HepG2 (cell line): ENCODE results near the gene MAPK11. TPM values are rescaled to one million over a fixed set of nuclear protein-coding genes. Genes with fewer than 3 reads are reported as not detected.

Source experiments
- ATAC-seq: fragments of 200-7000 bp; cut with Tn5 transposase; 3 replicates; pipeline ENCODE4 v1.9.1; 2020; ENCODE audit warnings: mild to moderate bottlenecking, moderate library complexity
- BruUV-seq: library from RNA; stranded (reverse); fragments of 400-500 nt; replicated peaks from 2 replicates; lab custom pipeline; 2021; lab: Mats Ljungman, UMichigan
- CTCF ChIA-PET: fragments of 300-600 bp; formaldehyde crosslinking; extraction: SDS; loops from one replicate; lab custom pipeline; 2021; ENCODE audit warnings: low total read pairs, inconsistent platforms, low intra/inter-chr PET ratio; lab: Yijun Ruan, JAX
- POLR2A ChIA-PET: fragments of 350-600 bp; sonication (Branson Sonifier 250); formaldehyde crosslinking; loops from one replicate; lab custom pipeline; 2020; ENCODE audit warnings: antibody characterized with exemption, inconsistent platforms; lab: Yijun Ruan, JAX
- DNase-seq: peaks from one replicate; pipeline ENCODE4 v3.0.0-alpha.2; 2015; ENCODE audit warnings: low spot score
- FAIRE-seq: peaks from 3 replicates; lab custom pipeline; 2011; peaks lifted over from hg19 to GRCh38; lab: Jason Lieb, UNC
- H2AFZ ChIP-seq: one replicate; pipeline ENCODE4 v1.6.1; 2011; ENCODE audit warnings: low read length, inconsistent platforms
- H3K27ac ChIP-seq: fragments of 300-600 bp; 3 replicates; pipeline ENCODE4 v1.8.0; 2011; ENCODE audit warnings: mixed run types, mild to moderate bottlenecking, mixed read lengths, low read length, inconsistent platforms; ENCODE audit not compliant: insufficient read depth; ENCODE audit errors: extremely low read length
- H3K27me3 ChIP-seq, 2 experiments: fragments of 200-600 bp in 1 of 2; 2 replicates in 1 of 2; 3 replicates in 1 of 2; pipeline versions ENCODE4 v1.6.0 to v1.8.0; 2011; ENCODE audit warnings: low read length in 2 of 2, mild to moderate bottlenecking in 2 of 2, moderate library complexity in 2 of 2, inconsistent platforms in 1 of 2; ENCODE audit not compliant: insufficient read depth in 2 of 2, control insufficient read depth in 1 of 2
- H3K36me3 ChIP-seq, 2 experiments: fragments of 200-600 bp in 1 of 2; replicated peaks in 1 of 2; 2 replicates in 1 of 2; 3 replicates in 1 of 2; pipeline versions ENCODE4 v1.5.1 to v1.8.0; 2011; ENCODE audit warnings: low read length in 2 of 2, inconsistent platforms in 1 of 2; ENCODE audit not compliant: insufficient read depth in 2 of 2, control insufficient read depth in 1 of 2
- H3K4me1 ChIP-seq: 2 replicates; pipeline ENCODE4 v1.5.1; 2012; ENCODE audit warnings: low read length, inconsistent platforms; ENCODE audit not compliant: insufficient read depth
- H3K4me2 ChIP-seq: 2 replicates; pipeline ENCODE4 v1.6.0; 2011; ENCODE audit warnings: low read depth, low read length, inconsistent platforms
- H3K4me3 ChIP-seq, 3 experiments: fragments of 200-600 bp in 1 of 3; sonication (generic), shearing (Covaris generic) in 1 of 3; replicated peaks in 1 of 3; 2 replicates each; pipeline ENCODE4 v1.5.1; 2011 to 2016; ENCODE audit warnings: low read length in 3 of 3, inconsistent platforms in 2 of 3, low read depth in 2 of 3, mild to moderate bottlenecking in 2 of 3, control low read depth in 1 of 3, mixed read lengths in 1 of 3; ENCODE audit not compliant: insufficient read depth in 1 of 3
- H3K79me2 ChIP-seq: one replicate; pipeline ENCODE4 v1.6.1; 2011; ENCODE audit warnings: low read length, inconsistent platforms; ENCODE audit not compliant: insufficient read depth
- H3K9ac ChIP-seq: 2 replicates; pipeline ENCODE4 v1.6.0; 2011; ENCODE audit warnings: mild to moderate bottlenecking, low read depth, low read length, inconsistent platforms; ENCODE audit not compliant: insufficient read depth
- H3K9me3 ChIP-seq: 2 replicates; pipeline ENCODE4 v1.5.1; 2012; ENCODE audit warnings: mild to moderate bottlenecking, low read length
- H4K20me1 ChIP-seq: 2 replicates; pipeline ENCODE4 v1.6.0; 2011; ENCODE audit warnings: inconsistent platforms, mild to moderate bottlenecking, low read length, moderate library complexity; ENCODE audit not compliant: insufficient read depth
- AGO2 ChIP-seq: fragments of 200-400 bp; formaldehyde crosslinking; optimal IDR thresholded peaks from 2 replicates; pipeline ENCODE3; 2017; ENCODE audit warnings: mild to moderate bottlenecking, low read depth, low read length, moderate library complexity
- ARID2 ChIP-seq: sonication (generic); formaldehyde crosslinking; IDR thresholded peaks from 2 replicates; pipeline ENCODE4 v1.8.1; 2022; ENCODE audit warnings: mild to moderate bottlenecking, missing genetic modification reagents, borderline replicate concordance
- ARID3A ChIP-seq: IDR thresholded peaks from 2 replicates; pipeline ENCODE4 v1.6.1; 2012; ENCODE audit warnings: low read depth, low read length, improper control_type of control experiment
- CREB1 ChIP-seq, 2 experiments: fragments of 450-650 bp in 1 of 2; IDR thresholded peaks; 2 replicates each; pipeline ENCODE4 v1.6.1; 2016 to 2017; ENCODE audit warnings: control low read depth in 1 of 2, mild to moderate bottlenecking in 1 of 2, missing compliant biosample characterization in 1 of 2, missing genetic modification characterization in 1 of 2
- EHMT2 ChIP-seq: fragments of 200-600 bp; sonication (generic); IDR thresholded peaks from 2 replicates; pipeline ENCODE4 v1.7.0; 2017; ENCODE audit warnings: antibody characterized with exemption, low read depth, low read length, borderline replicate concordance
- GATA4 ChIP-seq: sonication (generic); IDR thresholded peaks from 2 replicates; pipeline ENCODE4 v1.6.1; 2016; ENCODE audit warnings: antibody characterized with exemption, low read depth, borderline replicate concordance
- HDAC6 ChIP-seq: fragments of 200-600 bp; sonication (generic); IDR thresholded peaks from 2 replicates; pipeline ENCODE4 v1.7.0; 2017; ENCODE audit warnings: mild to moderate bottlenecking, antibody characterized with exemption, low read length, low read depth
- MAFK ChIP-seq, 2 experiments: IDR thresholded peaks in 1 of 2; conservative IDR thresholded peaks in 1 of 2; 2 replicates each; pipeline ENCODE4 v1.6.1; 2011; ENCODE audit warnings: improper control_type of control experiment in 2 of 2, low read length in 2 of 2
- MIXL1 ChIP-seq: IDR thresholded peaks from 2 replicates; pipeline ENCODE4 v1.6.1; 2016
- SP2 ChIP-seq: sonication (generic); formaldehyde crosslinking; IDR thresholded peaks from 2 replicates; pipeline ENCODE4 v1.5.1; 2020; ENCODE audit warnings: mild to moderate bottlenecking, missing genetic modification reagents
- TBX2 ChIP-seq: sonication (generic); formaldehyde crosslinking; IDR thresholded peaks from 2 replicates; pipeline ENCODE4 v1.5.0; 2020; ENCODE audit warnings: missing genetic modification reagents, mild to moderate bottlenecking, borderline replicate concordance
- TRIM24 ChIP-seq: sonication (generic); formaldehyde crosslinking; IDR thresholded peaks from 2 replicates; pipeline ENCODE4 v1.8.0; 2022; ENCODE audit warnings: mild to moderate bottlenecking, missing genetic modification reagents
- ZMAT3 ChIP-seq: sonication (generic); formaldehyde crosslinking; conservative IDR thresholded peaks from 2 replicates; pipeline ENCODE4 v1.7.0; 2021; ENCODE audit warnings: missing genetic modification reagents
- ZNF10 ChIP-seq: sonication (generic); formaldehyde crosslinking; IDR thresholded peaks from 2 replicates; pipeline ENCODE4 v1.4.0; 2020; ENCODE audit warnings: mild to moderate bottlenecking, low read depth, missing genetic modification reagents, borderline replicate concordance
- ZNF180 ChIP-seq: sonication (generic); formaldehyde crosslinking; IDR thresholded peaks from 2 replicates; pipeline ENCODE4 v1.4.0; 2020; ENCODE audit warnings: low read depth, missing genetic modification reagents, borderline replicate concordance
- ZNF878 ChIP-seq: sonication (generic); formaldehyde crosslinking; IDR thresholded peaks from 2 replicates; pipeline ENCODE4 v1.8.1; 2023; ENCODE audit warnings: mild to moderate bottlenecking, missing genetic modification reagents, moderate library complexity
- WGBS: methylation state at CpG from one replicate; pipeline ENCODE4 v1.1.6; 2017; ENCODE audit warnings: low lambda C conversion rate; 5-methylcytosine and 5-hydroxymethylcytosine counted together
- in situ Hi-C: cut with HindIII; loops from 2 replicates; pipeline ENCODE4 v1.10.0; 2017; ENCODE audit warnings: low pct_unique_long_range_greater_than_20kb; ENCODE audit not compliant: extremely low pct_ligation_motif_present
- intact Hi-C: fragments of 100-400 bp; cut with micrococcal nuclease; formaldehyde crosslinking; loops from one replicate; pipeline ENCODE4 v1.10.0; 2022; ENCODE audit not compliant: unreplicated experiment
- polyA plus RNA-seq, 8 experiments: library from polyadenylated mRNA; depleted of rRNA in 3 of 8; stranded (reverse) in 7 of 8; unstranded in 1 of 8; fragments of >200 nt; fragmentation: Illumina TruSeq in 4 of 8; extraction: Trizol in 4 of 8; gene quantifications; 2 replicates each; pipeline versions ENCODE4 v1.2.1 to v1.2.3, GENCODE V29; 2011 to 2016; ENCODE audit warnings: low read depth in 4 of 8, missing spikeins in 1 of 8, mixed read lengths in 1 of 8; ENCODE audit not compliant: insufficient read depth in 1 of 8
- total RNA-seq, 5 experiments: library from RNA; depleted of rRNA; stranded (reverse); fragments of >200 nt; fragmentation: Illumina TruSeq; extraction: Trizol; gene quantifications; 2 replicates each; pipeline ENCODE4 v1.2.3, GENCODE V29; 2016; ENCODE audit warnings: low read depth in 1 of 5
- TF ChIP-seq, protein P1 (sequence below): sonication (generic); formaldehyde crosslinking; IDR thresholded peaks from 2 replicates; pipeline ENCODE4 v1.8.0; 2023; ENCODE audit warnings: mild to moderate bottlenecking, missing genetic modification reagents
- TF ChIP-seq, protein P2 (sequence below): sonication (generic); formaldehyde crosslinking; IDR thresholded peaks from 2 replicates; pipeline ENCODE4 v1.5.1; 2020; ENCODE audit warnings: mild to moderate bottlenecking, missing genetic modification reagents

MAPK11 gene
- total and polyA plus RNA-seq, 2 of the 13 experiments (the other 11 are each of a cell fraction or from before 2014, with no cell fraction given): 0.15 to 0.17 TPM

GRCh38 chr22:50305923-50306566 is 35.9 kb upstream of the MAPK11 start:
- no peak for DNase-seq
- Histone ChIP-seq H3K27me3 (no peaks in the 10 kb centered on the region), H3K9ac (peak overlapping the region; percentile 90), H3K79me2 (peaks cover 56% of the 10 kb centered on the region), H4K20me1 (no peaks in the 10 kb centered on the region; the same call in 1 of the 2 replicates), H3K4me3 (peak overlapping the region; percentile 90 to 95 (median 95)), H3K36me3 (peaks cover 0 to 2% of the 10 kb centered on the region in 2 experiments; a peak in 1 of 5 replicates), H2AFZ (no peak overlapping the region), H3K9me3 (no peaks in the 10 kb centered on the region), H3K4me1 (peaks cover 82% of the 10 kb centered on the region), H3K27ac (peak overlapping the region; percentile 67), H3K4me2 (peak overlapping the region; percentile 90)
- FAIRE-seq: peak; percentile 26
- no peak for ATAC-seq
- WGBS: 0% methylated on average over 6 of the region's 21 CpGs
- ChIA-PET CTCF (interaction anchor here (1.4 kb wide), 1 partner anchor 30 kb away, joined by 4 read pairs; no protein-coding TSS in a partner anchor), POLR2A (interaction anchor here (0.9 to 6.7 kb wide), 8 partner anchors 9 to 167 kb away, joined by 3 to 126 read pairs (median 7); partner anchors contain the start of gene MAPK12)
- intact Hi-C loops (no loop called here), in situ Hi-C loops (no loop called here)
- BruUV-seq: TSS peak; percentile 74
- no peak for TF ChIP-seq EHMT2
- TF ChIP-seq ZMAT3 (CRISPR knock-in tag): no peak
- no peak for TF ChIP-seq CREB1 (IDR thresholded peaks at IDR 0.05)
- no peak for TF ChIP-seq CREB1 (CRISPR knock-in tag; IDR thresholded peaks at IDR 0.05)
- no peak for TF ChIP-seq ARID3A
- TF ChIP-seq, protein P1, sequence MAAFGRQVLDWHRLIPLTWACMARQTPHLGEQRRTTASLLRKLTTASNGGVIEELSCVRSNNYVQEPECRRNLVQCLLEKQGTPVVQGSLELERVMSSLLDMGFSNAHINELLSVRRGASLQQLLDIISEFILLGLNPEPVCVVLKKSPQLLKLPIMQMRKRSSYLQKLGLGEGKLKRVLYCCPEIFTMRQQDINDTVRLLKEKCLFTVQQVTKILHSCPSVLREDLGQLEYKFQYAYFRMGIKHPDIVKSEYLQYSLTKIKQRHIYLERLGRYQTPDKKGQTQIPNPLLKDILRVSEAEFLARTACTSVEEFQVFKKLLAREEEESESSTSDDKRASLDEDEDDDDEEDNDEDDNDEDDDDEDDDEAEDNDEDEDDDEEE (CRISPR knock-in tag): no peak
- no peak for TF ChIP-seq TRIM24
- no peak for TF ChIP-seq MIXL1 (CRISPR knock-in tag)
- no peak for TF ChIP-seq ZNF878 (CRISPR knock-in tag)
- no peak for TF ChIP-seq ZNF180 (CRISPR knock-in tag)
- no peak for TF ChIP-seq ZNF10 (CRISPR knock-in tag)
- TF ChIP-seq AGO2: peak; percentile 9
- TF ChIP-seq HDAC6: no peak
- TF ChIP-seq, protein P2, sequence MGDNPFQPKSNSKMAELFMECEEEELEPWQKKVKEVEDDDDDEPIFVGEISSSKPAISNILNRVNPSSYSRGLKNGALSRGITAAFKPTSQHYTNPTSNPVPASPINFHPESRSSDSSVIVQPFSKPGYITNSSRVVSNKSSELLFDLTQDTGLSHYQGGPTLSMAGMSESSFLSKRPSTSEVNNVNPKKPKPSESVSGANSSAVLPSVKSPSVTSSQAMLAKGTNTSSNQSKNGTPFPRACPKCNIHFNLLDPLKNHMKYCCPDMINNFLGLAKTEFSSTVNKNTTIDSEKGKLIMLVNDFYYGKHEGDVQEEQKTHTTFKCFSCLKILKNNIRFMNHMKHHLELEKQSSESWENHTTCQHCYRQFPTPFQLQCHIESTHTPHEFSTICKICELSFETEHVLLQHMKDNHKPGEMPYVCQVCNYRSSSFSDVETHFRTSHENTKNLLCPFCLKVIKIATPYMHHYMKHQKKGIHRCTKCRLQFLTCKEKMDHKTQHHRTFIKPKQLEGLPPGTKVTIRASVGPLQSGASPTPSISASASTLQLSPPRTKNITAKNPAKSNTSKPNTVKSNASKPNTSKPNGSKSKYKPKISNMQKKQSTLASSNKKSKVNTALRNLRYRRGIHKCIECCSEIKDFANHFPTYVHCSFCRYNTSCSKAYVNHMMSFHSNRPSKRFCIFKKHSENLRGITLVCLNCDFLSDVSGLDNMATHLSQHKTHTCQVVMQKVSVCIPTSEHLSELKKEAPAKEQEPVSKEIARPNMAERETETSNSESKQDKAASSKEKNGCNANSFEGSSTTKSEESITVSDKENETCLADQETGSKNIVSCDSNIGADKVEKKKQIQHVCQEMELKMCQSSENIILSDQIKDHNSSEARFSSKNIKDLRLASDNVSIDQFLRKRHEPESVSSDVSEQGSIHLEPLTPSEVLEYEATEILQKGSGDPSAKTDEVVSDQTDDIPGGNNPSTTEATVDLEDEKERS: no peak
- no peak for TF ChIP-seq TBX2
- peak; percentile 68 to 70 for TF ChIP-seq MAFK (conservative IDR thresholded peaks at IDR 0.05 in 1 of 2, IDR thresholded peaks at IDR 0.05 in 1 of 2; ENCODE audit: low read length in 2 of 2)
- no peak for TF ChIP-seq GATA4
- no peak for TF ChIP-seq ARID2
- no peak for TF ChIP-seq SP2 (CRISPR knock-in tag)
